GM12875 (cell line): ENCODE data around the gene RBP4.
"Not testable (repeated sequence)": the region's sequence is repeated elsewhere in the genome, so short reads cannot be mapped to it uniquely, and the experiment has no call there.

ENCODE experiments used
- H3K4me3 ChIP-seq: one replicate; pipeline ENCODE4 v1.5.1; 2011; ENCODE audit warnings: low read depth, low read length, control low read depth
- CTCF ChIP-seq: IDR thresholded peaks from 2 replicates; pipeline ENCODE4 v1.5.1; 2011; ENCODE audit warnings: low read depth, mild to moderate bottlenecking, control low read depth, inconsistent platforms, low read length, moderate library complexity, borderline replicate concordance; ENCODE audit not compliant: insufficient read depth

Gene RBP4

GRCh38 chr10:93554316-93554663, 46.7 kb downstream of the RBP4 start:
- no peak for TF ChIP-seq CTCF
- H3K4me3 ChIP-seq: no peak overlapping the region

- TF ChIP-seq CTCF: no peak
- no peak overlapping the region for H3K4me3 ChIP-seq
These were observed 47.3 kb downstream of the RBP4 start for GRCh38 chr10:93553482-93554315.

GRCh38 chr10:93552780-93553179, 48.3 kb downstream of the RBP4 start:
- no peak for TF ChIP-seq CTCF
- H3K4me3 ChIP-seq: no peak overlapping the region

GRCh38 chr10:93550606-93551005, 50.4 kb downstream of the RBP4 start:
- TF ChIP-seq CTCF: no peak
- no peak overlapping the region for H3K4me3 ChIP-seq

GRCh38 chr10:93548376-93549071, 52.5 kb downstream of the RBP4 start:
- H3K4me3 ChIP-seq: no peak overlapping the region
- no peak for TF ChIP-seq CTCF

- no peak for TF ChIP-seq CTCF
These were observed 53.5 kb downstream of the RBP4 start for GRCh38 chr10:93547522-93547921.

GRCh38 chr10:93546995-93547394, 54.0 kb downstream of the RBP4 start:
- H3K4me3 ChIP-seq: not testable (repeated sequence)

More at GRCh38 chr10:93547522-93547921, 53.5 kb downstream of the RBP4 start:
- H3K4me3 ChIP-seq: no peak overlapping the region
